Measurements from ENCODE around the gene WDR77. TPM values are rescaled to one million over a fixed set of nuclear protein-coding genes. Genes with fewer than 3 reads are reported as not detected.
A peak's percentile ranks its signal among the peaks of the same experiment; 100 is the strongest.

Gene WDR77
- total RNA-seq, 1 experiment from 2014 or later: 62.1 TPM

- Histone ChIP-seq H2AFZ (ENCODE audit: low read length) (no peak overlapping the region), H3K4me1 (ENCODE audit: insufficient read depth, low read length) (peaks cover 20% of the 10 kb centered on the region), H3F3A (ENCODE audit: low read length, unreplicated experiment) (no peaks in the 10 kb centered on the region), H3K27ac (ENCODE audit: low read length) (peak overlapping the region; percentile 36), H3K36me3 (ENCODE audit: low read depth, low read length) (peaks cover 38% of the 10 kb centered on the region), H3K27me3 (ENCODE audit: low read length) (no peaks in the 10 kb centered on the region), H3K9me3 (ENCODE audit: low read length) (no peaks in the 10 kb centered on the region), H3K4me3 (ENCODE audit: low read length) (no peak overlapping the region), H4K20me1 (ENCODE audit: low read length) (no peaks in the 10 kb centered on the region), H3K79me2 (ENCODE audit: low read length) (no peaks in the 10 kb centered on the region), H3K9ac (ENCODE audit: low read length) (no peak overlapping the region), H3K9me2 (replicated peaks; ENCODE audit: low read length) (no peaks in the 10 kb centered on the region), H3K4me2 (ENCODE audit: low read length) (peak overlapping the region; percentile 46)
- TF ChIP-seq CTCF (conservative IDR thresholded peaks at IDR 0.05; ENCODE audit: low read depth, low read length): no peak
- ChIA-PET CTCF (no interaction called here), POLR2A (ENCODE audit: unreplicated experiment) (interaction anchor here (0.7 kb wide), 1 partner anchor 30 kb away, joined by 3 read pairs; no protein-coding TSS in a partner anchor)
- BruUV-seq (replicated peaks): no TSS peak
- intact Hi-C loops (cut with micrococcal nuclease): no loop called here
- peak; percentile 80 for DNase-seq
- ATAC-seq: peak; percentile 83
These were observed 12.3 kb downstream of the WDR77 start for GRCh38 chr1:111436726-111437125.

GRCh38 chr1:111424281-111424680 lies 24.8 kb downstream of the WDR77 start:
- no peak for TF ChIP-seq EZH2 (IDR thresholded peaks at IDR 0.05; ENCODE audit: low read length, unreplicated experiment)
- TF ChIP-seq CTCF (conservative IDR thresholded peaks at IDR 0.05; ENCODE audit: low read depth, low read length): no peak
- TF ChIP-seq EZH2phosphoT487 (IDR thresholded peaks at IDR 0.05; ENCODE audit: borderline replicate concordance, low read length): no peak
- Histone ChIP-seq H3K27me3 (ENCODE audit: low read length) (no peaks in the 10 kb centered on the region), H3K27ac (ENCODE audit: low read length) (no peak overlapping the region), H3K36me3 (ENCODE audit: low read depth, low read length) (no peaks in the 10 kb centered on the region), H3K4me1 (ENCODE audit: insufficient read depth, low read length) (peaks cover 52% of the 10 kb centered on the region), H4K20me1 (ENCODE audit: low read length) (no peaks in the 10 kb centered on the region), H3K4me2 (ENCODE audit: low read length) (no peak overlapping the region), H2AFZ (ENCODE audit: low read length) (no peak overlapping the region), H3K79me2 (ENCODE audit: low read length) (no peaks in the 10 kb centered on the region), H3K9ac (ENCODE audit: low read length) (no peak overlapping the region), H3K4me3 (ENCODE audit: low read length) (no peak overlapping the region), H3F3A (ENCODE audit: low read length, unreplicated experiment) (peaks cover 8% of the 10 kb centered on the region), H3K9me3 (ENCODE audit: low read length) (no peaks in the 10 kb centered on the region), H3K9me2 (replicated peaks; ENCODE audit: low read length) (no peaks in the 10 kb centered on the region)
- no peak for DNase-seq
- ChIA-PET POLR2A (ENCODE audit: unreplicated experiment) (no interaction called here), CTCF (no interaction called here)
- ATAC-seq: no peak
- BruUV-seq (replicated peaks): no TSS peak
- intact Hi-C loops (cut with micrococcal nuclease): no loop called here

- Histone ChIP-seq H2AFZ (ENCODE audit: low read length) (peak overlapping the region; percentile 68), H3K27me3 (ENCODE audit: low read length) (no peaks in the 10 kb centered on the region), H3K79me2 (ENCODE audit: low read length) (no peaks in the 10 kb centered on the region), H3K36me3 (ENCODE audit: low read depth, low read length) (no peaks in the 10 kb centered on the region), H3K9me2 (replicated peaks; ENCODE audit: low read length) (no peaks in the 10 kb centered on the region), H3K4me3 (ENCODE audit: low read length) (peak overlapping the region; percentile 62), H3K9ac (ENCODE audit: low read length) (peak overlapping the region; percentile 62), H4K20me1 (ENCODE audit: low read length) (no peaks in the 10 kb centered on the region), H3K27ac (ENCODE audit: low read length) (peak overlapping the region; percentile 94), H3K9me3 (ENCODE audit: low read length) (no peaks in the 10 kb centered on the region), H3F3A (ENCODE audit: low read length, unreplicated experiment) (no peaks in the 10 kb centered on the region), H3K4me2 (ENCODE audit: low read length) (peak overlapping the region; percentile 81), H3K4me1 (ENCODE audit: insufficient read depth, low read length) (peaks cover 46% of the 10 kb centered on the region)
- CTCF ChIA-PET: interaction anchor here (0.6 to 1.3 kb wide), 4 partner anchors 16 to 26 kb away, joined by 3 to 8 read pairs (median 5); partner anchors contain the start of genes ATP5PB and WDR77
- ATAC-seq (peak; percentile 89), DNase-seq (peak; percentile 96)
- BruUV-seq (replicated peaks): no TSS peak
- POLR2A ChIA-PET (ENCODE audit: unreplicated experiment): interaction anchor here (0.5 to 0.9 kb wide), 4 partner anchors 12 to 1610 kb away, joined by 3 to 5 read pairs (median 4); partner anchors contain the start of gene WDR77
- TF ChIP-seq CTCF (conservative IDR thresholded peaks at IDR 0.05; ENCODE audit: low read depth, low read length) (peak; percentile 50), EZH2 (IDR thresholded peaks at IDR 0.05; ENCODE audit: low read length, unreplicated experiment) (no peak)
- intact Hi-C loops (cut with micrococcal nuclease): no loop called here
These were observed 26.3 kb downstream of the WDR77 start for GRCh38 chr1:111422546-111423391.

Measured in PC-3 (cell line).